ENCODE measurements around the gene TOM1L2. TPM values are rescaled to one million over a fixed set of nuclear protein-coding genes. Genes with fewer than 3 reads are reported as not detected.

The TOM1L2 gene
- total RNA-seq, 4 donors from 2014 or later, result 15.6 to 85.9 (median 34.9) TPM

DNA sequence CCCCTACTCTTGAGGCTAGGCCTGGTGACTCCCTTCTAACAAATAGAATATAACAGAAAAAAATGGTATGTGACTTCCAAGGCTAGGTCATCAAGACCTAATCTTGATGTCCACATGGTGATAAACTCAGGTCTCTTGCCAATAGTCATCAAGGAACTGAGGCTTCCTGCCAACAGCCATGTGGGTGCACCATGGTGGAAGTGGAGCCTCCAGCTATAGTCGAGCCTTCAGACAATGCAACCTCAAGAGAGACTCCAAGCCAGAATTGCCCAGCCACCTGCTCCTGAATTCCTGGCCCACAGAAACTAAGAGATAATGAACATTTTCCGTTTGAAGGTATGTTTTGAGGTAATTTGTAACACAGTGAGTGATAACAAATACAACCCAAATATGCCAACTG lies 79.5 kb downstream of the TOM1L2 start:
- intact Hi-C loops (cut with DNase I; ENCODE audit: low total_unique reads), result no loop called here
- Histone ChIP-seq H3K4me1 (no peaks in the 10 kb centered on the region), H3K27me3 (no peaks in the 10 kb centered on the region), H3K9me3 (no peaks in the 10 kb centered on the region), H3K4me3 (no peak overlapping the region), H3K36me3 (no peaks in the 10 kb centered on the region), H3K27ac (no peak overlapping the region)
- TF ChIP-seq POLR2A (IDR thresholded peaks at IDR 0.05), result no peak
- TF ChIP-seq, protein P1, sequence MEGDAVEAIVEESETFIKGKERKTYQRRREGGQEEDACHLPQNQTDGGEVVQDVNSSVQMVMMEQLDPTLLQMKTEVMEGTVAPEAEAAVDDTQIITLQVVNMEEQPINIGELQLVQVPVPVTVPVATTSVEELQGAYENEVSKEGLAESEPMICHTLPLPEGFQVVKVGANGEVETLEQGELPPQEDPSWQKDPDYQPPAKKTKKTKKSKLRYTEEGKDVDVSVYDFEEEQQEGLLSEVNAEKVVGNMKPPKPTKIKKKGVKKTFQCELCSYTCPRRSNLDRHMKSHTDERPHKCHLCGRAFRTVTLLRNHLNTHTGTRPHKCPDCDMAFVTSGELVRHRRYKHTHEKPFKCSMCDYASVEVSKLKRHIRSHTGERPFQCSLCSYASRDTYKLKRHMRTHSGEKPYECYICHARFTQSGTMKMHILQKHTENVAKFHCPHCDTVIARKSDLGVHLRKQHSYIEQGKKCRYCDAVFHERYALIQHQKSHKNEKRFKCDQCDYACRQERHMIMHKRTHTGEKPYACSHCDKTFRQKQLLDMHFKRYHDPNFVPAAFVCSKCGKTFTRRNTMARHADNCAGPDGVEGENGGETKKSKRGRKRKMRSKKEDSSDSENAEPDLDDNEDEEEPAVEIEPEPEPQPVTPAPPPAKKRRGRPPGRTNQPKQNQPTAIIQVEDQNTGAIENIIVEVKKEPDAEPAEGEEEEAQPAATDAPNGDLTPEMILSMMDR (IDR thresholded peaks at IDR 0.05), result no peak
- DNase-seq, result no peak

DNA sequence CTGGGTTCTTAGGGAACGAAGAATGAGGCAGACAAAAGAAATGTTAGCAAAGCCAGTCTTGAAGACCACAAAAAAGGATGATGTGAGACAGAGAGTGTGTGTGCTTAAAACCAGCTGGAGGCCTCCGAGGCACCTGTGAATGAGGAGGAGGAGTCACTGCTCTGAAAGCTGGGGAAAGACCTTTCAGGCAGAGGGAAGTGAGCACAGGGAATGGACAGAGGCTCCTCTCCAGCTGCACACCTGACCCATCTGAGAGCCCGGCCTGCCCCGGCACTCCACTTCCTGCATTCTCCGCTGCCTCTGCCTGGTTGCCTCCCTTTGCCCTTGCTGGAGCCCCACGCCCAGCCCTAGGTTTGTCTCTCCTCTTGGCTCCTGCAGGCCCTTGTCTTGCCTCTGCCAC lies 80.2 kb downstream of the TOM1L2 start:
- no peak for TF ChIP-seq POLR2A (IDR thresholded peaks at IDR 0.05)
- TF ChIP-seq, protein P1 (IDR thresholded peaks at IDR 0.05), result no peak
- no peak for DNase-seq
- no peaks in the 10 kb centered on the region for H3K27me3 ChIP-seq
- intact Hi-C loops (cut with DNase I; ENCODE audit: low total_unique reads), result no loop called here
- no peak overlapping the region for H3K4me3 ChIP-seq
- H3K4me1 ChIP-seq, result no peaks in the 10 kb centered on the region
- no peaks in the 10 kb centered on the region for H3K9me3 ChIP-seq
- no peak overlapping the region for H3K27ac ChIP-seq
- H3K36me3 ChIP-seq, result no peaks in the 10 kb centered on the region

DNA sequence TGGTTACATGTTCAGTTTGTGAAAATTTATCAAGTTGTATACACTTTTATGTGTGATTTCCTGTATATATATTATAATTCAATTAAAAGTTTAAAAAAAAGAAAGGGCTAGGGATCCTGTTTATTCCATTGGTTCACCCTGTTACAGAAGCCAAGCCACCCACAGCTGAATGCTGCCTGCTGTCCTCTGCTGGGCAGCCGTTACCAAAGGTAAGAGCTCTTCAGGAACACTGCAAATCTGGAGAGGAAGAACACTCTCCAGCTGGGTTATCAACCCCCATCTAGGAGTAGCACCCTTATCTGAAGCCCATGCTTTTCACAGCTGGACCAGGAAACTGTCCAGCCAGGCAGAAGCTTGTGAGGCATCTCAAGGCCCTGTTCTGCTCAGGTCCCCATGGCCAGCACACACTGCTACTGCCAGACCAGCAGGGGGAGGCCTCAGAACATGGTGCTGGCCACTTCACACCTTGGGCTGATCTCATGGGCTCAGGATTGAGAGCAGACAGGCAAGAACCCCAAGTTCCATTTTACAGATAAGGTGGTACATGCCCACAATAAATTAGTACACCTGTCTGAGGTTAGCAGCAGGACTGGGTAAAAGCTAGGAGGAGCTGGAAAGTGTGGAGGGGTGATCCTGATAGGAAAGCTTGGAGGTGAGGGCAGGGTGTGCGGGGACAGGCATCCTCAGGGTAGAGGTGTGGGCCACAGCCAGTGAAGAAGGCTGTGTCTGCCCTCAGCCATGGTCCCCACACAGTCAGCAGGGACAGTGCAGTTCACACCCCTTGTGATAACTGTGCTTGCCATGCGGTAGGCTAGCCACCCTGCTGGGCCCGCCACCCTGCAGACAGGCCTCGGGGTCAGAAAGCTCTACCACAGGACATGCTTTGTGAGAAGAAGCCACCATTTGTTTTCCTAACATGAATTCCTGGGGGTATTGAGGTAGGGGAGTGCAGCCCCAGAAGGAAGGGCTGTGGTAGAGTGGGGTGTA lies 81.1 kb downstream of the TOM1L2 start:
- Histone ChIP-seq H3K9me3 (no peaks in the 10 kb centered on the region), H3K4me3 (no peak overlapping the region), H3K36me3 (no peaks in the 10 kb centered on the region), H3K27me3 (no peaks in the 10 kb centered on the region), H3K4me1 (no peaks in the 10 kb centered on the region), H3K27ac (no peak overlapping the region)
- intact Hi-C loops (cut with DNase I; ENCODE audit: low total_unique reads), result no loop called here
- no peak for DNase-seq
- TF ChIP-seq POLR2A (IDR thresholded peaks at IDR 0.05), result no peak
- TF ChIP-seq, protein P1 (IDR thresholded peaks at IDR 0.05), result peak; percentile 29 to 57 (median 52)

DNA sequence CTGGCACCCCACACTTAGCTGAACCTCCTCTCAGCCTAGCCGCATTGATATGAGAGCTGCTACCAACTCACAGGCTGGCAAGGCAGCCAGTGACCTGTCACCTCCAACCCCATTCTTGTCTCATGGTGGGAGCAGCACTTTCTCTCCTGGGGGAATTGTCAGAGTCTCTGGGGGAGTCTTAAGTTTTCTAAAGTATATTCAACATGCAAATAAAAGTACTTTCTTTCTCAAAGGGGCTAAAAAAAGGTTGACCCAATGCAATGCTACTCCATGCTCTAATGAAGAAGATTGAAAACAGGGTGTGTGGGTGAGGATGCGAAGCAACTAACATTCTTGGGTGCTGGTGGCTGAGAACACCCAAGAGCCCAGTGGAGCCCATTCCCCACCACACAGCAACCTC lies 82.3 kb downstream of the TOM1L2 start:
- Histone ChIP-seq H3K36me3 (no peaks in the 10 kb centered on the region), H3K27me3 (no peaks in the 10 kb centered on the region), H3K27ac (no peak overlapping the region), H3K4me3 (no peak overlapping the region), H3K9me3 (no peaks in the 10 kb centered on the region), H3K4me1 (no peaks in the 10 kb centered on the region)
- intact Hi-C loops (cut with DNase I; ENCODE audit: low total_unique reads), result no loop called here
- TF ChIP-seq POLR2A (IDR thresholded peaks at IDR 0.05), result no peak
- TF ChIP-seq, protein P1 (IDR thresholded peaks at IDR 0.05), result no peak
- DNase-seq, result no peak

DNA sequence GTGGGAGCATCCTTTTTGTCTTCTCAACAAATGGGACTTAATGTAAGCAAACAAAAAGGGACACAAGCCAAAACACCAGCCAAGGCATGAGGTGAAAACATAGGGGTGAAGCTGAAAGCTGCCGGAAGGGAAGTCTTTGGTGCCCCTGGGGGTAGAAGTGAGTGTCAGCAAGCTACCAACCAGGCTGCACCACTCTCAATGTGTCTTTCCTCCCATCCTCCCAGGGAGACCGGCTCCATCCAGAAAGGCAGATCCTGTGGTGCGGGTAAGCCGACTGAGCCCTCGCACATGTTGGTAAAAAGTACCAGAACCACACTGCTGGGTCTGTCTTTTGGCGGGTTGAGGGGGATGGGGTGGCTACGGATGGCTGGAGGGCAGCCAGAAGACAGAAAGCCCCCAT lies 83.4 kb downstream of the TOM1L2 start:
- no peaks in the 10 kb centered on the region for H3K27me3 ChIP-seq
- DNase-seq, result no peak
- H3K27ac ChIP-seq, result no peak overlapping the region
- no peak overlapping the region for H3K4me3 ChIP-seq
- intact Hi-C loops (cut with DNase I; ENCODE audit: low total_unique reads), result no loop called here
- H3K9me3 ChIP-seq, result no peaks in the 10 kb centered on the region
- TF ChIP-seq, protein P1 (IDR thresholded peaks at IDR 0.05), result no peak
- no peak for TF ChIP-seq POLR2A (IDR thresholded peaks at IDR 0.05)
- H3K36me3 ChIP-seq, result no peaks in the 10 kb centered on the region
- H3K4me1 ChIP-seq, result no peaks in the 10 kb centered on the region

All from uterus (tissue), 4 donors.